ENCODE measurements around the gene ACE.
A peak's percentile ranks its signal among the peaks of the same experiment; 100 is the strongest.

ACE gene

GRCh38 chr17:63475491-63476412 lies 1.1 kb upstream of the ACE start:
- no peak for DNase-seq

- no peak for DNase-seq
Observed at GRCh38 chr17:63476459-63476853, 405 bp upstream of the ACE start.

- DNase-seq = no peak
Observed at GRCh38 chr17:63477480-63478440, 899 bp downstream of the ACE start.

GRCh38 chr17:63478814-63479494 lies 2.1 kb downstream of the ACE start:
- peak; percentile 89 for DNase-seq

GRCh38 chr17:63479495-63480184 lies 2.8 kb downstream of the ACE start:
- no peak for DNase-seq

- no peak for DNase-seq
Observed at GRCh38 chr17:63480192-63480784, 3.4 kb downstream of the ACE start.

- DNase-seq = no peak
Observed at GRCh38 chr17:63480826-63481487, 4.1 kb downstream of the ACE start.

- DNase-seq = no peak
Observed at GRCh38 chr17:63481488-63481870, 4.6 kb downstream of the ACE start.

GRCh38 chr17:63482509-63482908 lies 5.6 kb downstream of the ACE start:
- DNase-seq = no peak

GRCh38 chr17:63483038-63483437 lies 6.2 kb downstream of the ACE start:
- no peak for DNase-seq

- DNase-seq = no peak
Observed at GRCh38 chr17:63483655-63484575, 7.1 kb downstream of the ACE start.

GRCh38 chr17:63486317-63487013 lies 9.6 kb downstream of the ACE start:
- DNase-seq = no peak

GRCh38 chr17:63487014-63487339 lies 10.1 kb downstream of the ACE start:
- DNase-seq = no peak

GRCh38 chr17:63488851-63489250 lies 12.0 kb downstream of the ACE start:
- no peak for DNase-seq

- DNase-seq = no peak
Observed at GRCh38 chr17:63489291-63489690, 12.4 kb downstream of the ACE start.

- peak; percentile 7 for DNase-seq
Observed at GRCh38 chr17:63490329-63490728, 13.5 kb downstream of the ACE start.

- DNase-seq = no peak
Observed at GRCh38 chr17:63490858-63491400, 14.1 kb downstream of the ACE start.

- DNase-seq = no peak
Observed at GRCh38 chr17:63491413-63491812, 14.6 kb downstream of the ACE start.

- DNase-seq = no peak
Observed at GRCh38 chr17:63491977-63492618, 15.2 kb downstream of the ACE start.
